Naive B cell (primary cell): ENCODE results near the gene ALDH6A1. TPM values are rescaled to one million over a fixed set of nuclear protein-coding genes. Genes with fewer than 3 reads are reported as not detected.

Experiments used
- polyA plus RNA-seq, 6 donors: library from polyadenylated mRNA; unstranded; fragments of 300-500 nt; fragmentation: Illumina TruSeq; gene quantifications; one replicate each; pipeline ENCODE4 v1.2.3, GENCODE V29; 2021; ENCODE audit warnings: low read depth in 6 of 6

Gene ALDH6A1
- polyA plus RNA-seq, 6 donors from 2014 or later: 14.5 to 24.3 (median 20.6) TPM

Other genes starting within 250 kb of the ALDH6A1 start
- gene PTGR2, start 232.6 kb downstream of the ALDH6A1 start, polyA plus RNA-seq: 1 to 10 TPM; 1.0 to 4.9 (median 3.3) TPM
- 10 to 100 TPM; 56.3 to 77.1 (median 66.9) TPM for gene ZNF410, start 197.6 kb downstream of the ALDH6A1 start, polyA plus RNA-seq
- 1 to 10 TPM in 5 of 6 donors, under 1 TPM in 1; 0.79 to 2.7 (median 1.5) TPM for gene FAM161B, start 134.4 kb downstream of the ALDH6A1 start, polyA plus RNA-seq
- gene COQ6, start 134.2 kb downstream of the ALDH6A1 start, polyA plus RNA-seq: 10 to 100 TPM; 10.9 to 22.5 (median 14.5) TPM
- gene ENTPD5, start 65.2 kb downstream of the ALDH6A1 start, polyA plus RNA-seq: 1 to 10 TPM; 2.3 to 5.7 (median 5.0) TPM
- 1 to 10 TPM; 1.2 to 5.8 (median 2.0) TPM for gene BBOF1, start 65.1 kb downstream of the ALDH6A1 start, polyA plus RNA-seq
- gene LIN52, start 503 bp upstream of the ALDH6A1 start, polyA plus RNA-seq: 10 to 100 TPM in 5 of 6 donors, 1 to 10 TPM in 1; 7.4 to 19.1 (median 11.9) TPM
- gene VSX2, start 155.0 kb upstream of the ALDH6A1 start, polyA plus RNA-seq: not detected
- gene ABCD4, start 218.5 kb upstream of the ALDH6A1 start, polyA plus RNA-seq: 10 to 100 TPM; 23.2 to 32.8 (median 27.5) TPM